ENCODE measurements around the gene DAPK1.

Gene DAPK1

GRCh38 chr9:87670572-87671264, 173.1 kb downstream of the DAPK1 start:
- Histone ChIP-seq H2AFZ (ENCODE audit: low read depth, low read length) (no peak overlapping the region), H3K4me2 (ENCODE audit: insufficient read depth, low read length) (no peak overlapping the region), H3K9ac (ENCODE audit: low read depth, low read length) (no peak overlapping the region), H4K20me1 (ENCODE audit: insufficient read depth, low read length) (no peaks in the 10 kb centered on the region), H3K79me2 (ENCODE audit: insufficient read depth, low read length) (no peaks in the 10 kb centered on the region), H3K36me3 (ENCODE audit: insufficient read depth, low read length) (no peaks in the 10 kb centered on the region), H3K27ac (ENCODE audit: low read length) (no peak overlapping the region), H3K4me3 (ENCODE audit: low read depth in 1 of 2, low read length in 2 of 2) (no peak overlapping the region), H3K9me3 (ENCODE audit: insufficient read depth, low read length, severe bottlenecking) (no peaks in the 10 kb centered on the region), H3K4me1 (ENCODE audit: insufficient read depth, low read length) (no peaks in the 10 kb centered on the region), H3K27me3 (ENCODE audit: insufficient read depth, low read length, poor library complexity) (no peaks in the 10 kb centered on the region)
- TF ChIP-seq CTCF (IDR thresholded peaks at IDR 0.05; ENCODE audit: borderline replicate concordance, extremely low read depth, low read length, poor library complexity, severe bottlenecking) (no peak), EZH2 (IDR thresholded peaks at IDR 0.05; ENCODE audit: borderline replicate concordance, low read depth, low read length, severe bottlenecking) (no peak)
- ATAC-seq (ENCODE audit: insufficient read depth, low read depth) = no peak
- no peak for DNase-seq

- Histone ChIP-seq H3K4me2 (ENCODE audit: insufficient read depth, low read length) (no peak overlapping the region), H3K27me3 (ENCODE audit: insufficient read depth, low read length, poor library complexity) (no peaks in the 10 kb centered on the region), H3K9ac (ENCODE audit: low read depth, low read length) (no peak overlapping the region), H4K20me1 (ENCODE audit: insufficient read depth, low read length) (no peaks in the 10 kb centered on the region), H3K4me1 (ENCODE audit: insufficient read depth, low read length) (no peaks in the 10 kb centered on the region), H3K4me3 (ENCODE audit: low read depth in 1 of 2, low read length in 2 of 2) (no peak overlapping the region), H3K79me2 (ENCODE audit: insufficient read depth, low read length) (no peaks in the 10 kb centered on the region), H2AFZ (ENCODE audit: low read depth, low read length) (no peak overlapping the region), H3K36me3 (ENCODE audit: insufficient read depth, low read length) (no peaks in the 10 kb centered on the region), H3K27ac (ENCODE audit: low read length) (no peak overlapping the region), H3K9me3 (ENCODE audit: insufficient read depth, low read length, severe bottlenecking) (no peaks in the 10 kb centered on the region)
- TF ChIP-seq EZH2 (IDR thresholded peaks at IDR 0.05; ENCODE audit: borderline replicate concordance, low read depth, low read length, severe bottlenecking) = no peak
- no peak for TF ChIP-seq CTCF (IDR thresholded peaks at IDR 0.05; ENCODE audit: borderline replicate concordance, extremely low read depth, low read length, poor library complexity, severe bottlenecking)
- ATAC-seq (ENCODE audit: insufficient read depth, low read depth) (no peak), DNase-seq (no peak)
These were observed 173.8 kb downstream of the DAPK1 start for GRCh38 chr9:87671478-87671877.

GRCh38 chr9:87671925-87672324, 174.3 kb downstream of the DAPK1 start:
- Histone ChIP-seq H3K9ac (ENCODE audit: low read depth, low read length) (no peak overlapping the region), H3K4me1 (ENCODE audit: insufficient read depth, low read length) (no peaks in the 10 kb centered on the region)

More at GRCh38 chr9:87671925-87672324, 174.3 kb downstream of the DAPK1 start:
- Histone ChIP-seq H3K9me3 (ENCODE audit: insufficient read depth, low read length, severe bottlenecking) (no peaks in the 10 kb centered on the region), H4K20me1 (ENCODE audit: insufficient read depth, low read length) (no peaks in the 10 kb centered on the region), H3K27ac (ENCODE audit: low read length) (no peak overlapping the region), H3K4me3 (ENCODE audit: low read depth in 1 of 2, low read length in 2 of 2) (no peak overlapping the region), H3K36me3 (ENCODE audit: insufficient read depth, low read length) (no peaks in the 10 kb centered on the region), H3K79me2 (ENCODE audit: insufficient read depth, low read length) (no peaks in the 10 kb centered on the region), H3K4me2 (ENCODE audit: insufficient read depth, low read length) (no peak overlapping the region), H2AFZ (ENCODE audit: low read depth, low read length) (no peak overlapping the region), H3K27me3 (ENCODE audit: insufficient read depth, low read length, poor library complexity) (no peaks in the 10 kb centered on the region)
- TF ChIP-seq EZH2 (IDR thresholded peaks at IDR 0.05; ENCODE audit: borderline replicate concordance, low read depth, low read length, severe bottlenecking) (no peak), CTCF (IDR thresholded peaks at IDR 0.05; ENCODE audit: borderline replicate concordance, extremely low read depth, low read length, poor library complexity, severe bottlenecking) (no peak)
- no peak for DNase-seq
- ATAC-seq (ENCODE audit: insufficient read depth, low read depth) = no peak

Data from DND-41 (cell line).